IMR-90 (cell line): ENCODE results near the gene NR1H4.

Source experiments
- BHLHE40 ChIP-seq: fragments of 150-350 bp; IDR thresholded peaks from 2 replicates; pipeline ENCODE4 v1.6.1; 2016; ENCODE audit warnings: mild to moderate bottlenecking, low read depth, low read length
- CEBPB ChIP-seq: IDR thresholded peaks from 2 replicates; pipeline ENCODE4 v1.6.1; 2012; ENCODE audit warnings: low read depth, low read length, improper control_type of control experiment
- MAFK ChIP-seq: IDR thresholded peaks from 2 replicates; pipeline ENCODE4 v1.6.1; 2012; ENCODE audit warnings: low read depth, low read length, improper control_type of control experiment
- MXI1 ChIP-seq: IDR thresholded peaks from 2 replicates; pipeline ENCODE4 v1.6.1; 2012; ENCODE audit warnings: low read depth, mild to moderate bottlenecking, low read length, moderate library complexity, borderline replicate concordance
- POLR2A ChIP-seq: IDR thresholded peaks from 2 replicates; pipeline ENCODE4 v1.6.1; 2012; ENCODE audit warnings: mild to moderate bottlenecking, low read depth, low read length
- RAD21 ChIP-seq: IDR thresholded peaks from 2 replicates; pipeline ENCODE4 v1.6.1; 2012; ENCODE audit warnings: low read length, improper control_type of control experiment
- RCOR1 ChIP-seq: IDR thresholded peaks from 2 replicates; pipeline ENCODE4 v1.6.1; 2012; ENCODE audit warnings: mild to moderate bottlenecking, low read length, improper control_type of control experiment; ENCODE audit not compliant: insufficient replicate concordance
- RFX5 ChIP-seq: IDR thresholded peaks from 2 replicates; pipeline ENCODE4 v1.8.0; 2012; ENCODE audit warnings: low read depth, mild to moderate bottlenecking, low read length, moderate library complexity
- SMC3 ChIP-seq: fragments of 150-350 bp; IDR thresholded peaks from 2 replicates; pipeline ENCODE4 v1.6.1; 2016; ENCODE audit warnings: low read depth, mild to moderate bottlenecking, antibody characterized with exemption, low read length, moderate library complexity
- TF ChIP-seq, protein P1 (sequence below): conservative IDR thresholded peaks from 2 replicates; pipeline ENCODE4 v1.5.1; 2012; ENCODE audit warnings: mild to moderate bottlenecking, low read depth, low read length, improper control_type of control experiment

DNA sequence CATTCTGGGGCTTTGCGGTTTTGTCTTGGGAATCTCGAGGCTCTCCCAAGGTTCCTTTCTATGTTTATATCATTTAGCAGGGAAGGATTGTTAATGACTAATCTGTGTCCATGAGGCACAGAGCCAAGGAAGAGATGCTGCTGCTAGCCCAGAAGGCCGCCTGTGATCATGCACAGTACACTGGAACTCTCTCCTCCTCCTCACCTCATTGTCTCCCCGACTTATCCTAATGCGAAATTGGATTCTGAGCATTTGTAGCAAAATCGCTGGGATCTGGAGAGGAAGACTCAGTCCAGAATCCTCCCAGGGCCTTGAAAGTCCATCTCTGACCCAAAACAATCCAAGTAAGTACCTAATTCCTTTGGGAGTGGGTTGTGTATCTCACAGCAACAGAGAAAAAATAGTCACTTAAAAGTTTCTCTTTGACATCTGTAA, at the start of gene NR1H4:
- TF ChIP-seq, protein P1, sequence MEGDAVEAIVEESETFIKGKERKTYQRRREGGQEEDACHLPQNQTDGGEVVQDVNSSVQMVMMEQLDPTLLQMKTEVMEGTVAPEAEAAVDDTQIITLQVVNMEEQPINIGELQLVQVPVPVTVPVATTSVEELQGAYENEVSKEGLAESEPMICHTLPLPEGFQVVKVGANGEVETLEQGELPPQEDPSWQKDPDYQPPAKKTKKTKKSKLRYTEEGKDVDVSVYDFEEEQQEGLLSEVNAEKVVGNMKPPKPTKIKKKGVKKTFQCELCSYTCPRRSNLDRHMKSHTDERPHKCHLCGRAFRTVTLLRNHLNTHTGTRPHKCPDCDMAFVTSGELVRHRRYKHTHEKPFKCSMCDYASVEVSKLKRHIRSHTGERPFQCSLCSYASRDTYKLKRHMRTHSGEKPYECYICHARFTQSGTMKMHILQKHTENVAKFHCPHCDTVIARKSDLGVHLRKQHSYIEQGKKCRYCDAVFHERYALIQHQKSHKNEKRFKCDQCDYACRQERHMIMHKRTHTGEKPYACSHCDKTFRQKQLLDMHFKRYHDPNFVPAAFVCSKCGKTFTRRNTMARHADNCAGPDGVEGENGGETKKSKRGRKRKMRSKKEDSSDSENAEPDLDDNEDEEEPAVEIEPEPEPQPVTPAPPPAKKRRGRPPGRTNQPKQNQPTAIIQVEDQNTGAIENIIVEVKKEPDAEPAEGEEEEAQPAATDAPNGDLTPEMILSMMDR: no peak
- TF ChIP-seq RAD21: no peak
- no peak for TF ChIP-seq POLR2A
- TF ChIP-seq RCOR1: no peak
- TF ChIP-seq MXI1: no peak
- no peak for TF ChIP-seq SMC3
- no peak for TF ChIP-seq MAFK
- TF ChIP-seq BHLHE40: no peak
- TF ChIP-seq RFX5: no peak
- TF ChIP-seq CEBPB: no peak
